IgD-negative memory B cell (primary cell): ENCODE data around the gene CHRM3. TPM values are rescaled to one million over a fixed set of nuclear protein-coding genes. Genes with fewer than 3 reads are reported as not detected.
A peak's percentile ranks its signal among the peaks of the same experiment; 100 is the strongest.

Source experiments
- H3K27ac Mint-ChIP-seq, 3 donors: one replicate each; pipeline ENCODE4 v1.8.0; 2020 to 2022; ENCODE audit warnings: mild to moderate bottlenecking in 3 of 3, mixed read lengths in 3 of 3, moderate library complexity in 1 of 3
- H3K27me3 Mint-ChIP-seq: one replicate; pipeline ENCODE4 v1.8.0; 2021; ENCODE audit warnings: mixed read lengths
- H3K36me3 Mint-ChIP-seq: one replicate; pipeline ENCODE4 v1.8.0; 2020; ENCODE audit warnings: mild to moderate bottlenecking, mixed read lengths
- H3K4me1 Mint-ChIP-seq, 3 donors: one replicate each; pipeline ENCODE4 v1.8.0; 2020 to 2022; ENCODE audit warnings: mixed read lengths in 3 of 3, mild to moderate bottlenecking in 1 of 3
- H3K4me3 Mint-ChIP-seq, 4 donors: one replicate each; pipeline ENCODE4 v1.8.0; 2020 to 2022; ENCODE audit warnings: mild to moderate bottlenecking in 4 of 4, mixed read lengths in 4 of 4, moderate library complexity in 3 of 4
- H3K9me3 Mint-ChIP-seq, 3 donors: one replicate each; pipeline ENCODE4 v1.8.0; 2020 to 2021; ENCODE audit warnings: mixed read lengths in 3 of 3, mild to moderate bottlenecking in 1 of 3
- polyA plus RNA-seq: library from polyadenylated mRNA; unstranded; fragments of 300-500 nt; fragmentation: Illumina TruSeq; gene quantifications from one replicate; pipeline ENCODE4 v1.2.3, GENCODE V29; 2021

Gene CHRM3
- polyA plus RNA-seq, 1 donor from 2014 or later: not detected

- Mint-ChIP-seq H3K36me3 (no peaks in the 10 kb centered on the region), H3K9me3 (peaks cover 3 to 5% (median 3%) of the 10 kb centered on the region in 3 donors), H3K4me3 (no peak overlapping the region), H3K4me1 (no peaks in the 10 kb centered on the region), H3K27me3 (peaks cover 22% of the 10 kb centered on the region), H3K27ac (no peak overlapping the region)
These were observed 2.7 kb upstream of the CHRM3 start for GRCh38 chr1:239383714-239384113.

GRCh38 chr1:239387304-239388158 is 1.2 kb downstream of the CHRM3 start:
- peaks cover 1% of the 10 kb centered on the region for H3K36me3 Mint-ChIP-seq
- H3K27me3 Mint-ChIP-seq: peaks cover 22% of the 10 kb centered on the region
- H3K4me3 Mint-ChIP-seq: peak overlapping the region in 1 of 4 donors; percentile 5
- H3K27ac Mint-ChIP-seq: no peak overlapping the region
- H3K4me1 Mint-ChIP-seq: no peaks in the 10 kb centered on the region
- peaks cover 3 to 7% (median 5%) of the 10 kb centered on the region in 3 donors for H3K9me3 Mint-ChIP-seq

- Mint-ChIP-seq H3K4me3 (no peak overlapping the region), H3K9me3 (peaks cover 3 to 5% (median 4%) of the 10 kb centered on the region in 3 donors), H3K27ac (no peak overlapping the region), H3K4me1 (no peaks in the 10 kb centered on the region), H3K36me3 (peaks cover 1% of the 10 kb centered on the region), H3K27me3 (peaks cover 22% of the 10 kb centered on the region)
These were observed 1.8 kb downstream of the CHRM3 start for GRCh38 chr1:239388159-239388485.

GRCh38 chr1:239388578-239388977 is 2.2 kb downstream of the CHRM3 start:
- H3K27ac Mint-ChIP-seq: no peak overlapping the region
- H3K4me3 Mint-ChIP-seq: no peak overlapping the region
- H3K4me1 Mint-ChIP-seq: no peaks in the 10 kb centered on the region
- H3K27me3 Mint-ChIP-seq: peaks cover 22% of the 10 kb centered on the region
- peaks cover 3 to 5% (median 4%) of the 10 kb centered on the region in 3 donors for H3K9me3 Mint-ChIP-seq
- H3K36me3 Mint-ChIP-seq: peaks cover 1% of the 10 kb centered on the region

- Mint-ChIP-seq H3K4me1 (no peaks in the 10 kb centered on the region), H3K27me3 (peaks cover 22% of the 10 kb centered on the region), H3K9me3 (peaks cover 1 to 5% (median 4%) of the 10 kb centered on the region in 3 donors)
These were observed 3.3 kb downstream of the CHRM3 start for GRCh38 chr1:239389703-239390102.

GRCh38 chr1:239392271-239392670 is 5.9 kb downstream of the CHRM3 start:
- no peaks in the 10 kb centered on the region for H3K4me1 Mint-ChIP-seq
- H3K4me3 Mint-ChIP-seq: no peak overlapping the region
- H3K27ac Mint-ChIP-seq: no peak overlapping the region
- peaks cover 11% of the 10 kb centered on the region for H3K27me3 Mint-ChIP-seq
- peaks cover 3% of the 10 kb centered on the region for H3K36me3 Mint-ChIP-seq
- peaks cover 0 to 6% (median 4%) of the 10 kb centered on the region in 3 donors for H3K9me3 Mint-ChIP-seq

More at GRCh38 chr1:239389703-239390102, 3.3 kb downstream of the CHRM3 start:
- no peak overlapping the region for H3K27ac Mint-ChIP-seq
- peaks cover 1% of the 10 kb centered on the region for H3K36me3 Mint-ChIP-seq
- H3K4me3 Mint-ChIP-seq: no peak overlapping the region

GRCh38 chr1:239394107-239394506 is 7.7 kb downstream of the CHRM3 start:
- peaks cover 0 to 6% (median 4%) of the 10 kb centered on the region in 3 donors for H3K9me3 Mint-ChIP-seq
- H3K27me3 Mint-ChIP-seq: no peaks in the 10 kb centered on the region
- no peak overlapping the region for H3K27ac Mint-ChIP-seq
- H3K36me3 Mint-ChIP-seq: peaks cover 3% of the 10 kb centered on the region
- H3K4me3 Mint-ChIP-seq: no peak overlapping the region
- no peaks in the 10 kb centered on the region for H3K4me1 Mint-ChIP-seq

- H3K4me3 Mint-ChIP-seq: no peak overlapping the region
- H3K9me3 Mint-ChIP-seq: peaks cover 0 to 12% (median 2%) of the 10 kb centered on the region in 3 donors
- H3K27ac Mint-ChIP-seq: no peak overlapping the region
- no peaks in the 10 kb centered on the region for H3K4me1 Mint-ChIP-seq
- no peaks in the 10 kb centered on the region for H3K27me3 Mint-ChIP-seq
- H3K36me3 Mint-ChIP-seq: no peaks in the 10 kb centered on the region
These were observed 27.5 kb downstream of the CHRM3 start for GRCh38 chr1:239413916-239414315.

- H3K36me3 Mint-ChIP-seq: no peaks in the 10 kb centered on the region
- no peaks in the 10 kb centered on the region for H3K4me1 Mint-ChIP-seq
- no peak overlapping the region for H3K4me3 Mint-ChIP-seq
- no peaks in the 10 kb centered on the region for H3K27me3 Mint-ChIP-seq
- H3K27ac Mint-ChIP-seq: no peak overlapping the region
- peaks cover 0 to 4% (median 2%) of the 10 kb centered on the region in 3 donors for H3K9me3 Mint-ChIP-seq
These were observed 30.9 kb downstream of the CHRM3 start for GRCh38 chr1:239417221-239417620.

GRCh38 chr1:239417986-239418640 is 31.7 kb downstream of the CHRM3 start:
- no peaks in the 10 kb centered on the region for H3K4me1 Mint-ChIP-seq
- H3K36me3 Mint-ChIP-seq: no peaks in the 10 kb centered on the region
- no peak overlapping the region for H3K4me3 Mint-ChIP-seq
- no peaks in the 10 kb centered on the region for H3K27me3 Mint-ChIP-seq
- H3K9me3 Mint-ChIP-seq: peaks cover 0 to 7% (median 2%) of the 10 kb centered on the region in 3 donors
- no peak overlapping the region for H3K27ac Mint-ChIP-seq

- Mint-ChIP-seq H3K9me3 (peaks cover 0 to 7% (median under 1%) of the 10 kb centered on the region in 3 donors), H3K4me1 (no peaks in the 10 kb centered on the region), H3K27ac (peak overlapping the region in 1 of 3 donors; percentile 5), H3K4me3 (no peak overlapping the region), H3K27me3 (no peaks in the 10 kb centered on the region), H3K36me3 (no peaks in the 10 kb centered on the region)
These were observed 32.3 kb downstream of the CHRM3 start for GRCh38 chr1:239418681-239419080.

- Mint-ChIP-seq H3K27me3 (no peaks in the 10 kb centered on the region), H3K27ac (no peak overlapping the region)
These were observed 35.4 kb downstream of the CHRM3 start for GRCh38 chr1:239421811-239422210.

GRCh38 chr1:239422818-239423217 is 36.5 kb downstream of the CHRM3 start:
- Mint-ChIP-seq H3K4me1 (no peaks in the 10 kb centered on the region), H3K4me3 (no peak overlapping the region), H3K27ac (no peak overlapping the region), H3K36me3 (no peaks in the 10 kb centered on the region), H3K27me3 (no peaks in the 10 kb centered on the region), H3K9me3 (peaks cover 1 to 16% (median 3%) of the 10 kb centered on the region in 3 donors)

More at GRCh38 chr1:239421811-239422210, 35.4 kb downstream of the CHRM3 start:
- Mint-ChIP-seq H3K9me3 (peaks cover 0 to 16% (median 3%) of the 10 kb centered on the region in 3 donors), H3K4me1 (no peaks in the 10 kb centered on the region), H3K4me3 (no peak overlapping the region), H3K36me3 (no peaks in the 10 kb centered on the region)

- H3K27ac Mint-ChIP-seq: no peak overlapping the region
- peaks cover 1 to 14% (median 5%) of the 10 kb centered on the region in 3 donors for H3K9me3 Mint-ChIP-seq
- H3K4me3 Mint-ChIP-seq: no peak overlapping the region
- H3K4me1 Mint-ChIP-seq: no peaks in the 10 kb centered on the region
- H3K36me3 Mint-ChIP-seq: no peaks in the 10 kb centered on the region
- no peaks in the 10 kb centered on the region for H3K27me3 Mint-ChIP-seq
These were observed 40.6 kb downstream of the CHRM3 start for GRCh38 chr1:239426821-239427475.

- H3K27me3 Mint-ChIP-seq: no peaks in the 10 kb centered on the region
- no peaks in the 10 kb centered on the region for H3K36me3 Mint-ChIP-seq
- no peak overlapping the region for H3K4me3 Mint-ChIP-seq
- no peaks in the 10 kb centered on the region for H3K4me1 Mint-ChIP-seq
- H3K27ac Mint-ChIP-seq: no peak overlapping the region
- H3K9me3 Mint-ChIP-seq: peaks cover 1 to 15% (median 6%) of the 10 kb centered on the region in 3 donors
These were observed 41.3 kb downstream of the CHRM3 start for GRCh38 chr1:239427712-239428111.
